ENCODE results near the gene USB1.

USB1 gene

GRCh38 chr16:58021661-58022551 is 20.7 kb downstream of the USB1 start:
- no peak for DNase-seq

- DNase-seq: no peak
Observed at GRCh38 chr16:58022601-58023371, 21.6 kb downstream of the USB1 start.

- no peak for DNase-seq
Observed at GRCh38 chr16:58024486-58025350, 23.5 kb downstream of the USB1 start.

- DNase-seq: peak; percentile 68
Observed at GRCh38 chr16:58025351-58026138, 24.3 kb downstream of the USB1 start, which contains the start of gene MMP15. Gene MMP15, plus strand, starts transcription at chr16:58025754. Its CDS starts 597 bp downstream, at chr16:58026351.

- DNase-seq: no peak
Observed at GRCh38 chr16:58026139-58026704, 25.0 kb downstream of the USB1 start.

GRCh38 chr16:58026705-58027160 is 25.5 kb downstream of the USB1 start:
- no peak for DNase-seq

- no peak for DNase-seq
Observed at GRCh38 chr16:58027161-58027915, 26.1 kb downstream of the USB1 start.

GRCh38 chr16:58027916-58028455 is 26.8 kb downstream of the USB1 start:
- no peak for DNase-seq

- DNase-seq: no peak
Observed at GRCh38 chr16:58028541-58029070, 27.4 kb downstream of the USB1 start.

GRCh38 chr16:58029410-58029809 is 28.2 kb downstream of the USB1 start:
- no peak for DNase-seq

GRCh38 chr16:58030136-58030840 is 29.1 kb downstream of the USB1 start:
- DNase-seq: no peak

GRCh38 chr16:58031016-58031800 is 30.0 kb downstream of the USB1 start:
- DNase-seq: no peak

- no peak for DNase-seq
Observed at GRCh38 chr16:58032710-58033293, 31.6 kb downstream of the USB1 start.

GRCh38 chr16:58034128-58034685 is 33.0 kb downstream of the USB1 start:
- DNase-seq: no peak

- DNase-seq: no peak
Observed at GRCh38 chr16:58034774-58035173, 33.6 kb downstream of the USB1 start.

- DNase-seq: no peak
Observed at GRCh38 chr16:58035356-58036170, 34.4 kb downstream of the USB1 start.

GRCh38 chr16:58036943-58037342 is 35.7 kb downstream of the USB1 start:
- DNase-seq: no peak
